ENCODE results near the gene CPNE5. TPM values are rescaled to one million over a fixed set of nuclear protein-coding genes. Genes with fewer than 3 reads are reported as not detected.
"Not testable (repeated sequence)": the region's sequence is repeated elsewhere in the genome, so short reads cannot be mapped to it uniquely, and the experiment has no call there.

The CPNE5 gene
- total RNA-seq, 4 donors from 2014 or later, result 0.23 to 1.1 (median 0.81) TPM; not detected in 1

DNA sequence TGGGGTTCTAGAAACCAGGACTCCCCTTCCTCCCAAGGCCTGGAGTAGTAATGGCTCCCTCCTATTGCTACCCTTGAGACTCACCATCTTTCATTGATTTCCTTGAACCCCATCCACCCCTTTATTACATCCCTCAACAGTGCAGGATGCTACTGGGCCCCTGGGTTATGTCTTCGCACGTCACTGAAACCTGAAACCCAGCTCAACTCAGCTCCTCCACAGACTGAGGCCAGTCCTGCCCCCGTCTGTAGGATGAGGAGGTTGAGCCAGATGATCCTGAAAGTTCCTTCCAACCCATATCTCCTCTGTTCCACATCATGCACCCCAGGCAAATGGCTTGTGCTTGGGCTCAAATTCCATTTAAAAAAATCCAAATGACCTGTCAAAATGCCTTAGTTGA lies 21.4 kb downstream of the CPNE5 start:
- H3K4me3 ChIP-seq (ENCODE audit: low read depth, poor library complexity, severe bottlenecking), result no peak overlapping the region
- WGBS, 2 donors, result 94 to 96% methylated on average over 3 of the region's 3 CpGs
- intact Hi-C loops (cut with DNase I; ENCODE audit: low total_unique reads), result no loop called here
- no peak for DNase-seq (ENCODE audit: low spot score in 2 of 2)
- TF ChIP-seq, protein P1, sequence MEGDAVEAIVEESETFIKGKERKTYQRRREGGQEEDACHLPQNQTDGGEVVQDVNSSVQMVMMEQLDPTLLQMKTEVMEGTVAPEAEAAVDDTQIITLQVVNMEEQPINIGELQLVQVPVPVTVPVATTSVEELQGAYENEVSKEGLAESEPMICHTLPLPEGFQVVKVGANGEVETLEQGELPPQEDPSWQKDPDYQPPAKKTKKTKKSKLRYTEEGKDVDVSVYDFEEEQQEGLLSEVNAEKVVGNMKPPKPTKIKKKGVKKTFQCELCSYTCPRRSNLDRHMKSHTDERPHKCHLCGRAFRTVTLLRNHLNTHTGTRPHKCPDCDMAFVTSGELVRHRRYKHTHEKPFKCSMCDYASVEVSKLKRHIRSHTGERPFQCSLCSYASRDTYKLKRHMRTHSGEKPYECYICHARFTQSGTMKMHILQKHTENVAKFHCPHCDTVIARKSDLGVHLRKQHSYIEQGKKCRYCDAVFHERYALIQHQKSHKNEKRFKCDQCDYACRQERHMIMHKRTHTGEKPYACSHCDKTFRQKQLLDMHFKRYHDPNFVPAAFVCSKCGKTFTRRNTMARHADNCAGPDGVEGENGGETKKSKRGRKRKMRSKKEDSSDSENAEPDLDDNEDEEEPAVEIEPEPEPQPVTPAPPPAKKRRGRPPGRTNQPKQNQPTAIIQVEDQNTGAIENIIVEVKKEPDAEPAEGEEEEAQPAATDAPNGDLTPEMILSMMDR (IDR thresholded peaks at IDR 0.05), result no peak
- no peak for TF ChIP-seq POLR2A (IDR thresholded peaks at IDR 0.05)

DNA sequence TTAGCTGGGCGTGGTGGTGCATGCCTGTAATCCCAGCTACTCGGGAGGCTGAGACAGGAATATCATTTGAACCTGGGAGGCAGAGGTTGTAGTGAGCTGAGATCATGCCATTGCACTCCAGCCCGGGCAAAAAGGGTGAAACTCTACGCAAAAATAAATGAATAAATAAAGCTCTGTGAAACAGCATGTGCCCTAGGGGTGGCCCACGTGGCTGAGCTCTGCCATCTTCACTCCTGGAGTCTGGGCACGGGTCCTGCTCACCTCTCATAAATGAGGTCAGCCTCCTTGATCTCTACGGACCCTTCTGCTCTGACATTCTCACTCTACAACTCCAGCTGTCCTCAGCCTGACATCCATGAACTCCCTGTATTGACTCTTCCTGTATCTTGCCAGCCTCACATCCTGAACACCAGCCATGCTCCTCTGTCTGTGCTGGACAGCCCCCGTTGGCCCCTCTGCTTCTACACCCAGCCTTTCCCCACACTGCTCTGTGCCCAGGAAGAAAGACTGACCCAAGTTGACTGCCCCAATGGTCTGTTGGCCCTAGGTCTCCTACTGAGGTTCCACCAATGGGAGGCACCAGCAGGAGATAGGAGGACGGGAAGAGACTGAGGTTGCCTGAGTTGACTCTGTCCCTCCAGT lies 21.9 kb downstream of the CPNE5 start:
- DNase-seq (ENCODE audit: low spot score in 2 of 2), result no peak
- WGBS, 2 donors, result 94 to 96% methylated on average over 9 of the region's 9 CpGs
- no peak for TF ChIP-seq POLR2A (IDR thresholded peaks at IDR 0.05)
- TF ChIP-seq, protein P1 (IDR thresholded peaks at IDR 0.05), result no peak
- H3K4me3 ChIP-seq (ENCODE audit: low read depth, poor library complexity, severe bottlenecking), result no peak overlapping the region
- intact Hi-C loops (cut with DNase I; ENCODE audit: low total_unique reads), result no loop called here

DNA sequence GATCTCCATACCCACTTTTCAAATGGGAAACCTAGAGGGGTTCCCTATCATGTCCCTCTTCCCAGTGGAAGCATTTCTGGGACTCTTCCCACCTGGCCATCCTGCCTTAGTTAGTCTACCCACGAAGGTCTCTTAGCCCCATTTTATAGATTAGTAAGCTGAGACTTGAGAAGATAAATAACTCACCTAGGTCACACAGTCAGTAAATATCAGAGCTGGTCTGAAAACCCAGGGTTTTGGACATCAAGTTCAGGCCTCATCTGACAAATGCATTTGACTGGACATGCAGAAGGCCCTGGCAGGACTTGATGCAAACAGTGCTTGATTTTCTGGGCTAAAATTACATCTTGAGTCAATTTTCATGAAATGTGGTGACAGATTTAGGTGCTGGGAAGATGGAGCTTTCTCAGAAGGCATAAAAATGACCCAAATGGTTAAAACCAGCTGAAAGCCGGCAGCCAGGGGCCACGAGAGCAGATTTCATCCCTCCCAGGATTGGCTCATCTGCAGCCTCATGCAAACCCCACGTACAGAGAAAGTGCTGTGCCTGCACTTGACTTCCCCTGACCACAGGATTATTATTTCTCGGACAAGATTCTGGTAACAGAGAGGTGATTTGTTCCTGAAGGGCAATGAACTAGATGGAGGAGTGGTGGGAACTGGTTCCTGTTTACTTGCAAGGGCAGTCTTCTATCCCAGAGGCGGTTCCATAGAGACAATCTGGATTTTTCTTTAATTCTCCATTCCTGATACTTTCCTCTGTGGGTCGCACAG lies 23.1 kb downstream of the CPNE5 start:
- DNase-seq (ENCODE audit: low spot score in 2 of 2), result no peak
- no peak overlapping the region for H3K4me3 ChIP-seq (ENCODE audit: low read depth, poor library complexity, severe bottlenecking)
- TF ChIP-seq POLR2A (IDR thresholded peaks at IDR 0.05), result no peak
- TF ChIP-seq, protein P1 (IDR thresholded peaks at IDR 0.05), result no peak
- intact Hi-C loops (cut with DNase I; ENCODE audit: low total_unique reads), result no loop called here
- WGBS, 2 donors, result 68 to 71% methylated on average over 7 of the region's 7 CpGs

DNA sequence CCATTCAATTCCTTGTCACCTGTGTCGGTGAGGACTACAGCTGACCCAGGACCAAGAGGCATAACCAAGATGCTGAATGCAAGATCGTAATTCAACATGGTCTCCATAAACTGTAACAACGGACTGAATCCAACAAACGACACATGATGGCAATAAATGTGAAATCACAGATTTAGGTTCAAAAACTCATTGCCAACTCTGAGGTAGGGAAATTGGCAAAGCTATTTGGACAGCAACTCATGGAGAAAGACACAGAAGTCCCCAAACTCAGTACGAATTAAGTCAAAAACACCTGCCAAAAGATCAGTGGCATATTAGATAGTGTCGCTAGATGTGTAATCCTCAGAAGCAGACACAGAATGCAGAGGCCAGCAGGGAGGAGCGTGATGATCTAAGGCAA lies 25.0 kb downstream of the CPNE5 start:
- H3K4me3 ChIP-seq (ENCODE audit: low read depth, poor library complexity, severe bottlenecking), result no peak overlapping the region
- TF ChIP-seq, protein P1 (IDR thresholded peaks at IDR 0.05), result no peak
- no peak for TF ChIP-seq POLR2A (IDR thresholded peaks at IDR 0.05)
- intact Hi-C loops (cut with DNase I; ENCODE audit: low total_unique reads), result no loop called here
- no peak for DNase-seq (ENCODE audit: low spot score in 2 of 2)
- WGBS, 2 donors, result 88 to 89% methylated on average over 7 of the region's 7 CpGs

DNA sequence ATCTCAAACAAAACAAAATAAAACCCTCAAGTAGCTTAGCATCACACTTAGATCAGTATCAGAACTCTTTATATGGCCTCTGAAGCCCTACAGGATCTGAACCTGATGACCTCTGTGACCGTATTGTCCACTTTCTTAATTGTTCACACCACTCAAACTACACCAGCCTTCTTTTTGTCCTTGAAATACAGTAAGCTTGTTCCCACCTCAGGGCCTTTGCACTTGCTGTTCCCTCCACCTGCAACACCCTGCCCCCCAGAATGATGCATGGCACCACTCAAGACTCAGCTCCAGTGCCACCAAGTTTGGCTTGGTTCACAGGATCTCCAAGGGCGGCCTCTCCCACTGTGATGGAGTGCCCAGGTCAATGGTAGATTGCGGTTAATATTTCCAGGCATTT lies 25.7 kb downstream of the CPNE5 start:
- intact Hi-C loops (cut with DNase I; ENCODE audit: low total_unique reads), result no loop called here
- DNase-seq (ENCODE audit: low spot score in 2 of 2), result no peak
- TF ChIP-seq POLR2A (IDR thresholded peaks at IDR 0.05), result no peak
- TF ChIP-seq, protein P1 (IDR thresholded peaks at IDR 0.05), result no peak
- no peak overlapping the region for H3K4me3 ChIP-seq (ENCODE audit: low read depth, poor library complexity, severe bottlenecking)
- WGBS, 2 donors, result 65 to 75% methylated on average over 3 of the region's 3 CpGs

DNA sequence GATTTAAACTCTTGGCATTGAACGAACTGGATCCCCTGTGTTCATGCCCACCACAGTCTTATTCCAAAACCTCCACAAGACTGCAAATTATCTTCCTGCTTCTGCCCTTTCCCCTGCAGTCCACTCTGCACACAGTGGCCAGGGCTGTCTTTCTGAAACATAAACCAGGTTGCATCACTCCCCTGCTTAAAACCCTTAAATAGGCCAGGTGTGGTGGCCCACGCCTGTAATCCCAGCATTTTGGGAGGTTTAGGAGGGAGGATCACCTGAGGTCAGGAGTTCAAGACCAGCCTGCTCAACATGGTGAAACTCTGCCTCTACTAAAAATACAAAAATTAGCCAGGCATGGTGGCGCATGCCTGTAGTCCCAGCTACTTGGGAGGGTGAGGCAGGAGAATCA lies 26.2 kb downstream of the CPNE5 start:
- WGBS, 2 donors, result 97 to 100% methylated on average over 3 of the region's 3 CpGs
- intact Hi-C loops (cut with DNase I; ENCODE audit: low total_unique reads); DNase-seq (ENCODE audit: low spot score in 2 of 2); H3K4me3 ChIP-seq (ENCODE audit: low read depth, poor library complexity, severe bottlenecking): not testable (repeated sequence)
